Mucosa of rectum (tissue), 2 donors: ENCODE data around the gene PXDN.

Experiments
- H3K27ac ChIP-seq, 2 donors: one replicate each; pipeline ENCODE4 v1.7.0; 2013; ENCODE audit warnings: inconsistent platforms in 2 of 2, low read depth in 2 of 2, low read length in 2 of 2
- H3K27me3 ChIP-seq, 2 donors: one replicate each; pipeline ENCODE4 v1.7.0; 2013; ENCODE audit warnings: low read length in 2 of 2; ENCODE audit not compliant: control insufficient read depth in 2 of 2, insufficient read depth in 2 of 2
- H3K36me3 ChIP-seq, 2 donors: one replicate each; pipeline ENCODE4 v1.7.0; 2013; ENCODE audit warnings: low read length in 2 of 2; ENCODE audit not compliant: control insufficient read depth in 2 of 2, insufficient read depth in 2 of 2
- H3K4me1 ChIP-seq, 2 donors: one replicate each; pipeline ENCODE4 v1.7.0; 2013; ENCODE audit warnings: low read length in 2 of 2, mild to moderate bottlenecking in 1 of 2; ENCODE audit not compliant: control insufficient read depth in 2 of 2, insufficient read depth in 2 of 2
- H3K4me3 ChIP-seq, 2 donors: one replicate each; pipeline ENCODE4 v1.7.0; 2013; ENCODE audit warnings: low read length in 2 of 2
- H3K9ac ChIP-seq, 2 donors: one replicate each; pipeline ENCODE4 v1.7.0; 2013; ENCODE audit warnings: low read length in 2 of 2, low read depth in 1 of 2, mild to moderate bottlenecking in 1 of 2
- H3K9me3 ChIP-seq, 2 donors: one replicate each; pipeline ENCODE4 v1.7.0; 2013; ENCODE audit warnings: low read length in 2 of 2; ENCODE audit not compliant: control insufficient read depth in 2 of 2
- donor health status: healthy.
- donor health status: Normal muscosa, but diverticular disease.

PXDN gene

DNA sequence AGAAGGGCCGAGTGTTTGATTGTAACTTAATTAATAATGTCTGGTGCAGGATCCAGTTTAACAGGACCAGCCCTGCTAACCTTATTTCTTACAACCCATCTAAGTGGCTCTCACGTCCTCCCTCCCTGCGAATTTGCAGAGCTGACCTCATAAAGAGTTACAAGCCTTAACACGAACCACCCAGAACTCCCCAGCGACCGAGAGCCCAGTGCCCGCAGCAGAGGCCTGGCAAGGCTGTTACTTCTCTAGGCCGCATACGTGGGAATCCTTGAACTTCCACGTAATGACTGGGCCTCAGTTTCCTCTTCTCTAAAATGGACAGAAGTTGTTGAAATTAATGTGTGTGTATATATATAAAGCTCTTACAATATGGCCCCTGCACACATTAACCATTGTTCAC lies 55.5 kb downstream of the PXDN start:
- H3K36me3 ChIP-seq, result no peaks in the 10 kb centered on the region
- no peak overlapping the region for H3K4me3 ChIP-seq
- no peak overlapping the region for H3K27ac ChIP-seq
- no peaks in the 10 kb centered on the region for H3K4me1 ChIP-seq
- no peaks in the 10 kb centered on the region for H3K9me3 ChIP-seq
- H3K27me3 ChIP-seq, result no peaks in the 10 kb centered on the region
- no peak overlapping the region for H3K9ac ChIP-seq

DNA sequence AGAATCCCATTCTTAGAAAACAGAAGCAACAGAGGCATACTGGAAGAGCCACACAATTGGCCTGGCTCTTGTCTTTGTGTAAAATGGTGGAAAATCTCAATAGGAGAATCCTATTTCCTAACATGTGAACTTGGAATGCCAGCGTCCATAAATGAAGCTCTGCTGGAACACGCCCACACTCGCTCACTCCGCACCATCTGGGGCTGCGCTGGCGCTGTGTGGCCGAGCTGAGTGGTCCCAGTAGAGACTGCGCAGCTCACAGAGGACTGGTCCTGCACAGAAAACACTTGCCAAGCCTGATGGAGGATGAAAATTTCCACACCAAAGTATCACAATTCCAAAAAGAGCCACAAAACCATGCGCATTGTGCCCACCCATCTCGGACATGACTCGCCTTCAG lies 56.2 kb downstream of the PXDN start:
- no peaks in the 10 kb centered on the region for H3K36me3 ChIP-seq

DNA sequence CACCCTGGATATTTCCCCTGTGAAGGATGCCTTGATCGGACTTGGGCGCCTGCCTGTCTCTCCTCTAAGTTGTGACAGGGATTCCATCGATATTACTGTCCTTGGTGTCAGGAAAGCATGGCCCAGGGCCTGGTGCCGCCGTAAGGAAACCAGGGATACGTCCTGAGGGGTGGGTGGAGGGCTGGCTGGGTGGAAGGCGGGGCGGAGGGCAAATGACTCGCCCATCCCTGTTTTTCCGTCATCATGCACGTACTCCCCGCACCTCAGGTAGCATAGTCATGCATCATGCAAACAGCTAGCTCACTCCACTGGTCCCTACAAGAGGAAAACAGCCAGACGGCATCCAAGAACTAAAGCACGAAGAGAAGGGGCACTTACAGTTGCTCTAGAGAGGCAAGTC lies 57.1 kb downstream of the PXDN start:
- no peak overlapping the region for H3K9ac ChIP-seq
- H3K4me3 ChIP-seq, result no peak overlapping the region
- H3K9me3 ChIP-seq, result no peaks in the 10 kb centered on the region
- H3K27ac ChIP-seq, result no peak overlapping the region
- H3K36me3 ChIP-seq, result no peaks in the 10 kb centered on the region
- H3K4me1 ChIP-seq, result no peaks in the 10 kb centered on the region
- H3K27me3 ChIP-seq, result no peaks in the 10 kb centered on the region

More for the DNA sequence above, 56.2 kb downstream of the PXDN start:
- H3K27ac ChIP-seq, result no peak overlapping the region
- H3K9ac ChIP-seq, result no peak overlapping the region
- no peaks in the 10 kb centered on the region for H3K4me1 ChIP-seq
- H3K9me3 ChIP-seq, result no peaks in the 10 kb centered on the region
- no peaks in the 10 kb centered on the region for H3K27me3 ChIP-seq
- no peak overlapping the region for H3K4me3 ChIP-seq

DNA sequence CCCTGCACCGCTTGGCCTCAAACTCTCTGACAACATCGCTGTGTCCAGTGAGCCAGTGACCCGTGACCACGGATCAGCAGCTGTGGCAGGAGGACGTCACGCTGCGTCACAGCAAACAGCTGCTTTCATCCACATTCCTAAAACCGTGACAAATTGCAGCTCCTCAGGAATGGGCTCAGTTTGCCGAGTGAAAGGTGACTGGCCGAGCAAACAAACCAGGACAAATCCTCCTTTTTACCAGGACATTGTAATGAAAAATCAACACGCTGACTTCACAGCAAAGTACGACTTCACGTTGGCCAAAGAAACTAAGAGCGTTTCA lies 57.6 kb downstream of the PXDN start:
- Histone ChIP-seq H3K36me3 (no peaks in the 10 kb centered on the region), H3K9ac (no peak overlapping the region), H3K4me1 (no peaks in the 10 kb centered on the region), H3K9me3 (no peaks in the 10 kb centered on the region), H3K27ac (no peak overlapping the region), H3K4me3 (no peak overlapping the region), H3K27me3 (no peaks in the 10 kb centered on the region)

DNA sequence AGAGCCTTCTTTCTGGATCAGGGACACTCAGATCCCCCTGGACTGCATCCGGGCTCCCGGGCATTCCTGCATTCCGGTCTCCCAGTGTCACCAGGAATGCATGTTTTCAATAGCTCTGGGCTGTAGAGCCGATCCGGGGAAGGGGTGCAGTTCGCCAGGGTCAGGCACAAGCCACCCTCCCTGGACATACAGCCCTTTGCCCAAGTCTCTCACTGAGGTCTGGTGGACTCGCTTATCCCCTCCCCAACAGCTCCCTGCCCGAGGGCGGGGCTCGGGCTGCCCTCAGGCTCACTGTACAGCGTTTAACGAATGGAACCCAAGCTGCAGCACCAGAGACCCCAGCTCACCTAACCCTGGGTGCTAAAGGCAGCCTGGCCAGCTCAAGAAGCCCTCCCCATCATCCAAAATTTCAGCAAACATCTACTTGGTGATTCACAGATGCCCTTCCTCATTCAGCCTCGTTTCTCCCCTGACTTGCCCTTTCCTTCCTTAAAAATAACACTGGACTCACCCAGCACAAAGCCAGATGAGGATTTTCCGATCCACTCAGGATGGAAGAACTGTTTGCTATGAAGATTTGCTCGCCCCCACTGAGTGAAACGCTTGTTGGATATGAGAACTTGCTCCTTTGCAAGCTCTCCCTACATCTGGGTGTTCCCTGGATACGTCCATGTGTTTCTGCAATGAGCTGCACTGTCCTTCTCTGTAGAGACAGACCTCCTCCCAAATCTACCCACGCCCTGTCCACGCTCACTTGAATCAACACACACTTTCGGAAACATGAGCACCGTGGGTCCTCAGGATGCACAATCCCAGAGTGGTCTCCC lies 58.1 kb downstream of the PXDN start:
- no peaks in the 10 kb centered on the region for H3K9me3 ChIP-seq
- H3K4me3 ChIP-seq, result no peak overlapping the region
- H3K36me3 ChIP-seq, result no peaks in the 10 kb centered on the region
- H3K4me1 ChIP-seq, result no peaks in the 10 kb centered on the region
- H3K9ac ChIP-seq, result no peak overlapping the region
- H3K27ac ChIP-seq, result no peak overlapping the region
- H3K27me3 ChIP-seq, result no peaks in the 10 kb centered on the region

DNA sequence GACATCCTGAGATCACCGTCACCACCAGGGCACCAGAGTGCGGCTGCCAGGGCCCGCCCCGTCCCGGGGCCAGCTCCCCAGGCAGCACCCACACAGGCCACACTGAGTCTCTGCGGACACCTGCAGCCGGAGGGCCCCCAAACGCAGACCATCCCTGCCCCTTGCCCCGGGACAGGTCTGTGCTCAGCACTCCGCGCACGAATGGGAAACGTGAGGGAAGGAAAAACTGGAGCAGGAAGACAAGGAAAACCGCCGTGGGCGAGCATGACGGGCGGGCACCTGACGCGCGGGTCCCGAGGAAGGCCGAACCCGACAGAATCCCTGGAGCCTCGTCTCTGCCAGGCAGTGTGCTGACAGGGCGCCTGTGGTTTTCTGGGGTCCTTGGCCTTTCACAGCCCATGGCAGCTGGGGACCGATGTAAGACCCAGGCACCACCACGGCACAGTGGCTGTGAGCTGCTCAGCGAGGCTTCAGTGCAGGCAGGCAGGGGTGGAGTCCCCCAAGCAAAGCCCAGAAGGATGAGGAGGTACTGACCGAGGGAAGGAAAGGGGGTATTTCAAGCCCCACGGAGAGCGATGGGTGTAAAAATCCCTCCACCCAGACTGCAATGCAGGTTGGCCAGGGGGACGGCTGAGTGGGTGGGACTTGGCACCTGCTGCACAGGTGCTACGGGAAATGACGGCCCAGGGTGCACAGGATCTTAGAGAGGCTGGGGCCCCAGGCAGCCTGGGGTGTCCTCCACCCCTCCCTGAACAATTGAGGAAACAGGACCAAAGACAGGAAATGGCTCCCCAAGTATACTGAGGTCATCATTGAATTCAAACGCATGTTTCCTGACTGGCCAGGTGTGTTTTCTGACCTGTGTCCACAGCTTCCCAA lies 59.0 kb downstream of the PXDN start:
- H3K9ac ChIP-seq, result no peak overlapping the region
- no peaks in the 10 kb centered on the region for H3K36me3 ChIP-seq
- H3K27ac ChIP-seq, result no peak overlapping the region
- no peaks in the 10 kb centered on the region for H3K27me3 ChIP-seq
- no peaks in the 10 kb centered on the region for H3K9me3 ChIP-seq
- no peak overlapping the region for H3K4me3 ChIP-seq
- no peaks in the 10 kb centered on the region for H3K4me1 ChIP-seq

DNA sequence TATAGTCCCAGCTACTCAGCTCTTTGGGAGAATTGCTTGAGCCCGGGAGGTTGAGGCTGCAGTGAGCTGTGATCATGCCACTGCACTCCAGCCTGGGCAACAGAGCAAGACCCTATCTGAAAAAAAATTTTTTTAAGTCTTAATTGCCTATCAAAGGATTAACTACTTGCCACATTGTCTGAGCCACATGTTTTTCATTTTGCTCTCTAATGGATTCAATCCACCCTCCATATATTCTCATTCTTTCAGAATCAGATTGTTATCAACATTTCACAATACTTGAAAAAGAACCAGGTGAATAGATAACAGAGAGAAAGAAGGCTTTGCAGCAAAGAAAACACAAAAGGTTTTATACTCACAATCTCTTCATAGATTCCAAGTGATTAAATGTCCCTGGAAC lies 61.0 kb downstream of the PXDN start:
- no peak overlapping the region for H3K27ac ChIP-seq
- no peaks in the 10 kb centered on the region for H3K4me1 ChIP-seq
- no peaks in the 10 kb centered on the region for H3K27me3 ChIP-seq
- H3K4me3 ChIP-seq, result no peak overlapping the region
- H3K9me3 ChIP-seq, result no peaks in the 10 kb centered on the region
- H3K9ac ChIP-seq, result no peak overlapping the region
- peaks cover 0 to 5% of the 10 kb centered on the region in 2 donors for H3K36me3 ChIP-seq

DNA sequence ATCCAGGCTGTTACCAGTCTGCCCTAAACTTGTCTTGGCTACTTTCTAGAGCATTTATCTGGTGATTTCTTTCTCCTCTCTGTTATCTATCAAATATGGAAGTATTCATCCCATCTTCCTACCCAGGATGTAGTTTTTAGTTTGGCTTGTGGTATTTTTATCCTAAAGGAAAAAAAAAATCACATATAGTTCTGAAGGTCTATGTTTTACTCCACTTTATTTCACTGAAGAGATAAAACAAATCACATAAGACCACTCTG lies 62.2 kb downstream of the PXDN start:
- Histone ChIP-seq H3K27me3 (no peaks in the 10 kb centered on the region), H3K4me1 (no peaks in the 10 kb centered on the region), H3K27ac (no peak overlapping the region), H3K36me3 (peaks cover 2 to 5% of the 10 kb centered on the region in 2 donors), H3K9me3 (no peaks in the 10 kb centered on the region), H3K4me3 (no peak overlapping the region), H3K9ac (no peak overlapping the region)

DNA sequence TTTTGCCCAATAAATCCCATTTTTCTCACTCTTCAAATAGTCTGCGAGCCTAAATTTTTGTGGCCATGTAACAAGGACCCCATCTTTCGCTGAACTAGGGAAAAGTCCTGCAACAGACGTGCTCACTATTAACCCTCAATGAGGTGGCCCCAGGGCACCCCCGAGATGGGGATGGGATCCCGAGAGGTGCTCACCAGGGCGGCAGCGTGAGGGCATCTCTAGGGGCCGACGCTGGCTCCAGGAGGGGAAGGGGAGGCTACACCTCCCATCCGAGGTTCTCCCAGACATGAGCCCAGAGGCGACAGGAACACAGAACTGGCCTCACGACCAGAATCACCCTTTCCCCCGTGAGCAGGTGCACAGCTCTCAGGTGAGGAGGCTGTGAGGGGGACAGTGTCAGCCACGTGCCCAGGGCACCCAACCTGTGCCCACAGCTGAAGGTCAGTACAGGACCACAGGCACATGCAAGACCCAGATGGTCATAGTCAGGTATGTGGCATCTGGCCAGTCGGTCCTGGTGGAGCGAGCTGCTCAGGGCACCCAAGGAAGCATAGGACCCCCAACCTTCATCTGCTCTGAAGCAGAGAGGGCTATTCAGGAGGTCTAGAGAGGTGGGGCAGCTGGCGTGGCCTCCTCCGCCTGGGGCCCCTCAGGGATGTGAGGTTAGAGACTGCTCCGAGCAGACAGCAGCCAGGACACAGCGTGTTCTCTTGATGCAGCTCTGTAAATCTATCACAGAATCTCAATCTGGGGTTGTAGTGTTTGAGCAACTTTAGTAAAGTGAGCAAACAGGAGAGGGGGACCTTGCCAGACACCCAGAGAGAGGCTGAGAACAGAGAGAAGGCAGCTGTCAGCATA lies 62.8 kb downstream of the PXDN start:
- Histone ChIP-seq H3K9me3 (no peaks in the 10 kb centered on the region), H3K36me3 (peaks cover 4 to 5% of the 10 kb centered on the region in 2 donors), H3K27ac (no peak overlapping the region), H3K9ac (no peak overlapping the region), H3K4me3 (no peak overlapping the region), H3K27me3 (no peaks in the 10 kb centered on the region), H3K4me1 (no peaks in the 10 kb centered on the region)

DNA sequence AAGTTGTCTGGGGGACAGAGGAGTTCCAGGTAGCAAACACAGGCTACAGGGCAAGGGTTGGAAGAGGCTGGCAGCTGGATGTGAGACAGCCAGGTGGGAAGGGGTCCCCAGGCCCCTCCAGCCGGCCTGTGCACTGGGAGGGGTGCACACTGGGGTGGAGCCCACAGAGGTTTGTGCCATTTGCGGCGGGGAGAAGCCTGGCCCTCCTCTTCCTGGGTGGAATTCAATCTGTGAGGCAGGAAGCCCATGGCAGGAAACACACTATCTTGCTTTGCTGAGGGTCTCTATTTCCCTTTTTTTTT lies 63.3 kb downstream of the PXDN start:
- no peak overlapping the region for H3K4me3 ChIP-seq
- H3K27ac ChIP-seq, result no peak overlapping the region
- H3K36me3 ChIP-seq, result peaks cover 5 to 6% of the 10 kb centered on the region in 2 donors
- no peaks in the 10 kb centered on the region for H3K27me3 ChIP-seq
- no peak overlapping the region for H3K9ac ChIP-seq
- H3K9me3 ChIP-seq, result no peaks in the 10 kb centered on the region
- H3K4me1 ChIP-seq, result no peaks in the 10 kb centered on the region
